Gastrocnemius medialis (tissue), 4 donors: ENCODE data around the gene B4GALNT1.

ENCODE experiments used
- CTCF ChIP-seq, 5 experiments: fragments of 450-650 bp in 3 of 5; fragments of 200-600 bp in 2 of 5; sonication (generic) in 2 of 5; IDR thresholded peaks in 4 of 5; conservative IDR thresholded peaks in 1 of 5; 1 replicate in 4 of 5; 2 replicates in 1 of 5; pipeline ENCODE4 v1.5.1; 2016 to 2019; ENCODE audit warnings: antibody characterized with exemption in 5 of 5, mild to moderate bottlenecking in 3 of 5, moderate library complexity in 3 of 5
- POLR2A ChIP-seq, 2 donors: fragments of 450-650 bp; IDR thresholded peaks; one replicate each; pipeline ENCODE4 v1.6.1; 2017; ENCODE audit warnings: antibody characterized with exemption in 2 of 2, mild to moderate bottlenecking in 2 of 2, moderate library complexity in 2 of 2

GRCh38 chr12:57606821-57607220, 26.2 kb downstream of the B4GALNT1 start:
- TF ChIP-seq POLR2A (IDR thresholded peaks at IDR 0.05), result no peak
- no peak for TF ChIP-seq CTCF (IDR thresholded peaks at IDR 0.05 in 4 of 5, conservative IDR thresholded peaks at IDR 0.05 in 1 of 5)
